Skin epidermis (tissue), 12 donors: ENCODE results near the gene KLHL28.

Experiments
- H3K27ac ChIP-seq, 21 experiments: fragments of 200-600 bp; sonication (generic) in 11 of 21; one replicate each; pipeline ENCODE4 v1.5.0; 2020; ENCODE audit warnings: mild to moderate bottlenecking in 3 of 21, inconsistent platforms in 2 of 21, moderate library complexity in 2 of 21
- H3K4me3 ChIP-seq, 7 experiments: fragments of 200-600 bp; sonication (generic) in 2 of 7; one replicate each; pipeline ENCODE4 v1.5.0; 2020; ENCODE audit warnings: inconsistent platforms in 2 of 7, mild to moderate bottlenecking in 2 of 7, moderate library complexity in 1 of 7

Gene KLHL28

GRCh38 chr14:44961151-44961553, 595 bp downstream of the KLHL28 start:
- Histone ChIP-seq H3K4me3 (peak overlapping the region; percentile 59 to 96 (median 89)), H3K27ac (peak overlapping the region; percentile 45 to 94 (median 85))

- H3K4me3 ChIP-seq: peak overlapping the region; percentile 59 to 96 (median 89)
- H3K27ac ChIP-seq: peak overlapping the region in 17 of 21 experiments; percentile 64 to 94 (median 87)
Observed at GRCh38 chr14:44960646-44961045, 1.1 kb downstream of the KLHL28 start.

- peak overlapping the region in 4 of 21 experiments; percentile 82 to 93 (median 89) for H3K27ac ChIP-seq
- peak overlapping the region in 3 of 7 experiments; percentile 61 to 93 (median 89) for H3K4me3 ChIP-seq
Observed at GRCh38 chr14:44960146-44960545, 1.6 kb downstream of the KLHL28 start.

DNA sequence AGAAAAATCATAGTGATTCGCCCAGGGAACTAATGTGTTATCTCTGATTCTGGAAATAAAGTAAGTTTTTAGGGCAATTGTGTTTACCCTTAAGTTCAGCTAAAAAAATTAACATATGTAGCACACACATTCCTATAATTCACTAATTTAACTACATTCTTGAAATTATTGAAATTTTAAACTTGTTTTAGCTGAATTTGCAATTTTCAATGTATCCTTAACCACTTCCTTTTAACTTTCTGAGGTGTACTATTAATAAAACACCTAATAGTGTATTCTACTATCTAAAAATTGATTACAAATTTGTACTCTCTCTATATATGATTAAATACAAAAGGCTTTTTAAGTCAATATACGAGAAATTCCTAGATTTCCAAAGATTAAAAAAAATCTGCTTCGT, 2.2 kb downstream of the KLHL28 start:
- Histone ChIP-seq H3K27ac (no peak overlapping the region), H3K4me3 (no peak overlapping the region)

GRCh38 chr14:44956866-44957265, 4.9 kb downstream of the KLHL28 start:
- Histone ChIP-seq H3K4me3 (no peak overlapping the region), H3K27ac (no peak overlapping the region)

DNA sequence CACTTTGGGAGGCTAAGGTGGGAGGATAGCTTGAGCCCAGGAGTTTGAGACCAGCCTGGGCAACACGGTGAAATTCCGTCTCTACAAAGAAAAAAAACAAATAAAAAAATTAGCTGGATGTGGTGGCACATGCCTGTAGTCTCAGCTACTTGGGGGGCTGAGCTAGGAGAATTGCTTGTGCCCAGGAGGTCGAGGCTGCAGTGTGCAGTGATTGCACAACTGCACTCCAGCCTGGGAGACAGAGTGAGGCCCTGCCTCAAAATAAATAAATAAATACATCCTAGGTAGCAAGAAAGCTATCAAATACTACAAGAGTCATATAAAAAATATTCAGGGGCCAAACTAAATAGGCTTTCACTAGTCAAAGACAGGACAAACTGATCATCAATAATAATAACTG, 6.2 kb downstream of the KLHL28 start:
- Histone ChIP-seq H3K4me3 (no peak overlapping the region), H3K27ac (no peak overlapping the region)

DNA sequence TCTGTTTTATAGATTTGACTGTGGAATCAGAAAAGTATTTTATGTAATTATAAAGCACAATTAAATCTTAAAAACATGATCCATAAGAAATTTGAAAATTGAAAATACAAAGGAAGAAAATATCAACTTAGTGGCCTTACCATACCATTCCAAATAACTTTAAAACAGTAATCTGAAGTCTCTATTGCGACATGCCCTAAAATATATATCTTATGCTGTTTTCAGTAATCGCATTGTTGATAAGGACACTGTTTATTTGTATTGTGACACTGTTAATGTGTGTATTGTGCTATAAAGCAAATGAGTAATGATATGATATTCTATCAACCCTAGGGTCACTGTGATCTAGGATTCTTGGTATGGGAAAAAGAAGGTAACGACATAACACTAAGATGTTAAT, 7.0 kb downstream of the KLHL28 start:
- Histone ChIP-seq H3K4me3 (no peak overlapping the region), H3K27ac (no peak overlapping the region)

- Histone ChIP-seq H3K4me3 (no peak overlapping the region), H3K27ac (no peak overlapping the region)
Observed at GRCh38 chr14:44952391-44953110, 9.2 kb downstream of the KLHL28 start.

DNA sequence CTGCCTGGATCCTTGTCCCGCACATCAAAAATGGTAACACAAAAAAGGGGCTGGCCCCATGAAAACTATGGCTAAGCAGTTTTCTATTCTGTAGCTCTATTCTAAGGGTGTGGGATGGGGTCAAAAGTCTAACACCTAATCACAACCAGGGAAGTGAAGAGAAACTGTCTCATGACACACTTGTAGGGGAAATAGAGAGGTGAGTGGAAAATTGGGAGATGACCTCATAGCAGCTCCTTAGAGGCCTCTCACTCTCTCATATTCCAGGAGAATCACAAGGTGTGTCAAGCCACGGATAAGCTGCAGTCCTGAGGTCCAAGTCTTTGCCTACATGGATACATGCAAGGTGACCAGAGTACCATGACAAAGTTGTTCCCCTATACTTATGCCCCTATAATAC, 10.7 kb downstream of the KLHL28 start:
- no peak overlapping the region for H3K4me3 ChIP-seq
- no peak overlapping the region for H3K27ac ChIP-seq

GRCh38 chr14:44945264-44945663, 16.5 kb downstream of the KLHL28 start:
- no peak overlapping the region for H3K27ac ChIP-seq
- no peak overlapping the region for H3K4me3 ChIP-seq

- Histone ChIP-seq H3K27ac (no peak overlapping the region), H3K4me3 (no peak overlapping the region)
Observed at GRCh38 chr14:44944107-44944506, 17.6 kb downstream of the KLHL28 start.

- H3K27ac ChIP-seq: no peak overlapping the region
- no peak overlapping the region for H3K4me3 ChIP-seq
Observed at GRCh38 chr14:44942436-44942835, 19.3 kb downstream of the KLHL28 start.

- H3K27ac ChIP-seq: no peak overlapping the region
- no peak overlapping the region for H3K4me3 ChIP-seq
Observed at GRCh38 chr14:44941591-44941990, 20.2 kb downstream of the KLHL28 start.

- Histone ChIP-seq H3K4me3 (no peak overlapping the region), H3K27ac (no peak overlapping the region)
Observed at GRCh38 chr14:44940944-44941343, 20.8 kb downstream of the KLHL28 start.

DNA sequence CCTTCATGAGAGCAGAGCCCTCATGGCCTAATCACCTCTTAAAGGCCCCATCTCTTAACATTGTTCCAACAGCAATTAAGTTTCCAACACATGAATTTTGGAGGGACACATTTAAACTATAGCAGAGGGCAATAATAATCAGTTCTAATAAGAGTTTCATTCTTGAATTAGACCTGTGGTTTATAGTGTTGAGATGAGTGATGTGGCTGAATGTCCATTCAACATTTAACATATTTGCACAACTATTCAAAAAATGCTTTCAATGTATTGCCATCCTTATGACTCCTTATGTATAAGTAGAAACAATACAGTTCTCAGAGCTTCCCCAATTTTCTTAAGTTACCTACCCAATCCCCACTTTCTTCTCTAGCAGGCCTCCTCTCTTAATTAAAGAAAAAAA, 21.5 kb downstream of the KLHL28 start:
- H3K4me3 ChIP-seq: no peak overlapping the region
- no peak overlapping the region for H3K27ac ChIP-seq

- no peak overlapping the region for H3K27ac ChIP-seq
- no peak overlapping the region for H3K4me3 ChIP-seq
Observed at GRCh38 chr14:44937547-44937946, 24.2 kb downstream of the KLHL28 start.

DNA sequence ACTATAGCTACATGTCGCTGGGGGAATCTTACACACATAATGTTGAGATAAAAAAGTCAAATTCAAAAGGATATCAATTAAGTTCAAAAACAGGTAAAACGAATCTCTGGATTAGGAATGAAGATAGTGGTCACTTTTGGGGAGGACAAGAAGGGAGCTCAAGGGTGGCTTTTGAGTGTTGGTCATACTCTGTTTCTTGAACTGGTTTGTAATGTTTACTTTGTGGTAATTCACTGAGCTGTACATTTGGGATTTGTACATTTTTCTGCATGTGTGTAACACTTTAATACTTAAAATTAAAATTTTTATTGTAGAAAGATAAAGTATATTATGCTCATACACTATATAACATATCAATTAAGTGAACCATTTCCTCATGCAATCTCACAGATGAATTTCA, 26.6 kb downstream of the KLHL28 start:
- no peak overlapping the region for H3K27ac ChIP-seq
- no peak overlapping the region for H3K4me3 ChIP-seq

DNA sequence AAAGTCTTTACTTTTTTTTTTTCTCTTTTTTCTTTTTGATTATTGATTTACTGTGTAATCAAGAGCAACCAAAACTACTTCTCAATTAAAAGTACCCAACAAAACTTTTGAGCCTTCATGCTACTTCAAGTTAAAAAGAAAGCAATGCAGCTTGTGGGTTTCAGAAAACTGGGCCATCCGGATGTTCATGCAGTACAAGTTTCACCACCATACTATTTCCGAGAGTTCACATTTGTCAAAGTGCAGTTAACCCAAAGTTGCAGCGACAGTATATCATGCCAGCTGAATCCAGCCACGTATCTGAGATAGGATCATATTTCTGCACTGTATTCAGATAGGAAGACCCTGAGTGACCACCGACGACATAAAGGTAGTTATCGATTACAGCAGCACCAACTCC, 33.0 kb downstream of the KLHL28 start:
- Histone ChIP-seq H3K27ac (no peak overlapping the region), H3K4me3 (no peak overlapping the region)

DNA sequence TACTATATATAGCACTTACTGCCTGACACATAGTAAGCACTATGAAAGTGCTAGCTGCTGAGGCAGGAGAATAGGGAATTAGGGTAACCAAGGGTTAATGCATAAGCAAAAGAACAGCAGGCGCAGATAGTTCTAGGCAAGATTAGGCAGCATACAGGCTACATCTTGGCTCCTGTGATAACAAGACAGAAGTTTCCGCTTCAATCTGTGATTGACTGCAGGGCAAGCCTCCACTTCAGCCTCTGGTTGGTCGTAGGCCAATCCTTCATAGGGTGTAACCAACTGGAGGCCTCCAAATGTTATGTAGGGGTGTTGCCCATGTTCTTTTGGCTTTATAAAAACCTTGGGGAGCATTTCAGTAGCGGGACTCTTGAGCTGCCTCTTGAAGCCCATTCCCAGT, 46.9 kb downstream of the KLHL28 start:
- Histone ChIP-seq H3K4me3 (no peak overlapping the region), H3K27ac (no peak overlapping the region)

- Histone ChIP-seq H3K4me3 (peak overlapping the region; percentile 7 to 53 (median 32)), H3K27ac (peak overlapping the region in 1 of 21 experiments; percentile 66)
Observed at GRCh38 chr14:44912041-44912869, 49.5 kb downstream of the KLHL28 start.

GRCh38 chr14:44910821-44911220, 50.9 kb downstream of the KLHL28 start:
- no peak overlapping the region for H3K27ac ChIP-seq
- no peak overlapping the region for H3K4me3 ChIP-seq
